GM18519 (cell line): ENCODE measurements around the gene PAPOLG.

Experiments used
- ATAC-seq: cut with Tn5 transposase; IDR thresholded peaks from one replicate; pipeline ENCODE4 v1.9.1; 2021; ENCODE audit warnings: mild to moderate bottlenecking, moderate library complexity; ENCODE audit not compliant: unreplicated experiment, low FRiP score

PAPOLG gene

GRCh38 chr2:60756097-60757087 lies at the start of gene PAPOLG:
Gene PAPOLG (plus strand): TSS chr2:60756268. CDS start chr2:60756479, 211 bp downstream.
- ATAC-seq = peak; percentile 94

DNA sequence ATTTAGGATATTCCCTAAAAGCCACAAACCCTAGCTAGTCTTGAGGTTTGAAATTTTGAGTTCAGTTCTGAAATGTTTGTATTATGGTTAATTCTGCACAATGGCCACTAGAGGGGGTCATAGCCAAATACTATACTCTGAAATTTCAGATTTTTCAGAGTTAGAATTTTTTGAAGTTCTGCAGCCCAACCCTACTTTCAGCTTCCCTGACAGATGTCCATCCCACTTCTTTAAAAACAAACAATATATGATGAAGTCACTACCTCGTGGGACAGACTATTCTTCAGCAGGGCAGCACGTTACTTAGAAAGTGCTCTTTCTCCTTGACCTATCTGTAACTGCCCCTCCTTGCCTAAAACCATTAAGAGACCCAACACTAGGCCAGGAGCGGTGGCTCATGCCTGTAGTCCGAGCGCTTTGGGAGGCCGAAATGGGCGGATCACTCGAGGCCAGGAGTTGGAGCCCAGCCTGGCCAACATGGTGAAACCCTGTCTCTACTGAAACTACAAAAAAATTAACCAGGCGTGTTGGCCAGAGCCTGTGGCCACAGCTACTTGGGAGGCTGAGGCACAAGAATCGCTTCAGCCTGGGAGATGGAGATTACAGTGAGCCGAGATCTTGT lies 48.2 kb upstream of the PAPOLG start:
- ATAC-seq = no peak

GRCh38 chr2:60708630-60709320 lies 47.3 kb upstream of the PAPOLG start:
- no peak for ATAC-seq

DNA sequence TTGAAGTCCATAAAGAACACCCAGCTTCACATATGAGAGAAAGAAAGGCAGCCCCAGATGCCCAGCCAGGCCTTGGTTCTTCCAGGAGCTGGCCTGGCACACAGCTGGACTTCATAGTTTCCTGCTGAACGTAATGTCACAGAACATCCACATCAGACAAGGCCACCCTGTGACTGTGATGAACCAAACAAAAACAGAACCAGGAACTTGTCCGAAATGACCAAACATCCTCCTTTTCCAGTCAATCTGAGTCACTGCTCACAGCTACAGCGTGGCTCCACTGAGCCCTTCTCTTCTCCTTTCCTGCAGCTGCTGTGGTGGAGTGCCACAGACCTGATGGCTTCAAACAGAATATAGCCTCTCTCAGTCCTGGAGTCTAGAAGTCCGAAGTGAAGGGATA lies 45.4 kb upstream of the PAPOLG start:
- ATAC-seq = no peak

DNA sequence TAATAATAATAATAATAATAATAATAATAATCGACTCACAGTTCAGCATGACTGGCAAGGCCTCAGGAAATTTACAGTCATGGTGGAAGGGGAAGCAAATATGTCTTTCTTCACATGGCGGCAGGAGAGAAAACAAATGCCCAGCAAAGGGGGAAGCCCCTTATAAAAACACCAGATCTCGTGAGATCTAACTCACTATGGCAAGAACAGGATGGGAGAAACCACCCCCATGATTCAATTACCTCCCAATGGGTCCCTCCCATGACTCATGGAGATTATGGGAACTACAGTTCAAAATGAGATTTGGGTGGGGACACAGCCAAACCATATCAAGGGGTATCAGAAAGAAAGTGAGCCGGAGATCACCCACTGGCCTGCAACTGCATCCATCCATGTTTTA lies 40.5 kb upstream of the PAPOLG start:
- no peak for ATAC-seq

DNA sequence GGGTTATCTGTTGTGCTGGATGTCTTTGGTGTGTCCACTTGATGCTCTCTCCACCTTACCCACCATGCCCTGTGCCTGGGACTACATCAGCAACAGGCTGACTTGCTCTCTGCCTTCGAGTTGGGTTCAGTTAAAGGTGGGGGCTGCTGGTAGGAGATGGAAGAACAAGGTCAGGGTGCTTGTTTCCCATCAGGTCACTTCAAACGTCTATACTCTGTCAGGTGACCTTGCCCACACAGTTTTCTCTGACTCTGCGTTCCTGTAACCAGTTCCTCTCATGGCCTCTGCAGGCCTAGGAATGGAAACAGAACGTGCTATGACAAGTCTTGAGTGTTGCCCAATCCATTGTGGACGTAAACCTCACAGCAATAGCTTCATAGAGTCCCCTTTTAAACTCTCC lies 38.4 kb upstream of the PAPOLG start:
- no peak for ATAC-seq

DNA sequence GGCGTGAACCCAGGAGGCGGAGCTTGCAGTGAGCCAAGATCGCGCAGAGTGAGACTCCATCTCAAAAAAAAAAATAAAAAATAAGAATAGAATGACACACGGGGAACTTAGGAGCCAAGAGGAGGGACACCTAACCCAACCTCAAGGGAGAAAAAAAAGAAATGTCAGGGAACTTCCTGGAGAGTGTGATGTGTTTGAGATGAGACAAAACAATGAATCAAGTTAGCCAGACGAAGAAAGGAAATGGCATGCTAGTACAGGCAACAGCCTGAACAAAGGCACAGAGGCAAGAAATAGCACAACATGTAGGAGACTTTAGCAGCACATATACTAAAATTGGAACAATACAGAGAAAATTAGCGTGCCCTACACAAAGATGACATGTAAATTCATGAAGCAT lies 36.7 kb upstream of the PAPOLG start:
- no peak for ATAC-seq

GRCh38 chr2:60725466-60725865 lies 30.6 kb upstream of the PAPOLG start:
- no peak for ATAC-seq

DNA sequence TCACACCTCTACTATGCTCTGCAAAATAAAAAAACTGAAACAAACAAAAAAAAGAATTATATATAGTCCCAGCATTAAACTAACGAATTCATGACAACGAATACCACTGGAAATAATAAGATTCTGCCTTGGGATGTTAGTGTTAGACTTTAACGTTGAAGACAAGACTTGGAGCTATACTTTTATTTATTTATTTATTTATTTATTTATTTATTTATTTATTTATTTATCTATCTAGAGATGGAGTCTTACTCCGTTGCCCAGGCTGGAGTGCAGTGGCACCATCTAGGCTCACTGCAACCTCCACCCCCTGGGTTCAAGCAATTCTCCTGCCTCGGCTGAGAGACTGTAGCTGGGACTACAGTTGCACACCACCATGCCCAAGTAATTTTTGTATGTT lies 27.2 kb upstream of the PAPOLG start:
- ATAC-seq = no peak

- no peak for ATAC-seq
These were observed 20.4 kb upstream of the PAPOLG start for GRCh38 chr2:60735496-60736250.

GRCh38 chr2:60738679-60739078 lies 17.4 kb upstream of the PAPOLG start:
- ATAC-seq = no peak

GRCh38 chr2:60739156-60739555 lies 16.9 kb upstream of the PAPOLG start:
- no peak for ATAC-seq

DNA sequence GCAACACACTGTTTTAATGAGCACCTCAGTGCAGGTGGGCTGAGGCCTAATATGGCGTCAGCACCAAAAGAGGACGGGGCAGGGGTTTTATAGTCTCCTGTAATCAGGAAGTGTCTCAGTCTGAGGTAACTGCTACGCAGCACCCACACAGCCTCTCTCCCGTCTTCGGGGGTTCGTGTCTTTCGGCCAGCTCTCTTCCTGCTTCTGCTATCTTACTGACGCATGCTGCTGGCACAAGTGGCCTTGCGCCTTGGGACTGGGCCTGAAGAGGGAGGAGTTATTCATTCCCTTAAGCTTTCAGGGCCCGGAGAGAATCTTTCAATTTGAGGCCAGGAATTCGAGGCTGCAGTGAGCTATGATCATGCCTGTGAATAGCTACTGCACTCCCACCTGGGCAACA lies 14.5 kb upstream of the PAPOLG start:
- no peak for ATAC-seq

- ATAC-seq = no peak
These were observed 13.6 kb upstream of the PAPOLG start for GRCh38 chr2:60742419-60742818.

- no peak for ATAC-seq
These were observed 10.7 kb upstream of the PAPOLG start for GRCh38 chr2:60745330-60745729.

DNA sequence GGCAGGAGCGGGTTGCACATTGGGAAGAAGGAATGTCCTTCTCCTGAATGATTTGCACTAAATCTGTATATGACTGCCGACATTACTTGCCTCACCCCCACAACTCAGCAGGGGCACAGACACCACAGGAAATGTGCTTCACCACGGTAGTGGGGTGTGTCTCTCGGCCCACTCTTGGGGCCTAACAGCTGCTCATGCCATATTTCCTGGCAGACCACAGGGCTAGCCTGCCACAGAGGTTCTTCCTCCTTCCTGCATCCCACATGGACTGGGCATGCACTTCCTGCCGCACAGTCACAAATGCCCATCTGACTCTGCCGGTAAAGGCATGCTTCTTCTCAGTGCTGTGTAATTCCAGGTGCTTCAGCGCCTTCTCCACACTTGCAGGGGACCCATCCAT lies 10.3 kb upstream of the PAPOLG start:
- ATAC-seq = no peak

DNA sequence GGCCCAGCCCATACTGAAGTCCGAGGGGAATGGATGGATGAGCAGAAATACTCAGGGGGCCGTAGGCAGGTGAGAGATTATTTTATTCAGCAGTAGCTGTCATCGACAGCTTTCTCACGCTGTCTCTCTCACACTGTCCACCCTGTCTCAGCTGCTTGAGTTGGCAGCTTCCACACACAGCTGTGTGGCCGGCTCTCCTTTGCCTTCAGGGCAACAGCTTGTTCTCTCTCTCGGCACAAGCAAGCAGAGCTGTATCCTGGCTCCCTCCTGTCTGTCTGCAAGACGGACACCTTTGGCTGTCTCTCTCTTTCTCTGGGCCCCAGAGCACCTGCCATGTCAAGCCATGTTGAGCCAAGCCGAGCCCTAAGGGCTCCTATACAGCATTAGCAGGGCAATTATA lies 9.8 kb upstream of the PAPOLG start:
- ATAC-seq = no peak

GRCh38 chr2:60759654-60760053 lies 3.6 kb downstream of the PAPOLG start:
- no peak for ATAC-seq

- ATAC-seq = no peak
These were observed 8.9 kb downstream of the PAPOLG start for GRCh38 chr2:60764736-60765534.

- no peak for ATAC-seq
These were observed 10.2 kb downstream of the PAPOLG start for GRCh38 chr2:60766283-60766682.
